CD8-positive, alpha-beta memory T cell (primary cell): ENCODE results near the gene TMPRSS5. TPM values are rescaled to one million over a fixed set of nuclear protein-coding genes. Genes with fewer than 3 reads are reported as not detected.
A peak's percentile ranks its signal among the peaks of the same experiment; 100 is the strongest.

Source experiments
- CTCF ChIA-PET: fragments of 350-600 bp; sonication (Branson Sonifier 250); formaldehyde crosslinking; loops from one replicate; lab custom pipeline; 2021; ENCODE audit warnings: antibody characterized with exemption; lab: Charles Lee
- POLR2A ChIA-PET: fragments of 350-600 bp; sonication (Branson Sonifier 250); formaldehyde crosslinking; loops from one replicate; lab custom pipeline; 2021; ENCODE audit warnings: antibody characterized with exemption; lab: Charles Lee
- DNase-seq, 5 donors: peaks; one replicate each; pipeline versions ENCODE4 v3.0.0 to v3.0.0-alpha.2; 2020 to 2022; ENCODE audit warnings: mixed read lengths in 1 of 5
- H3K27ac ChIP-seq: one replicate; pipeline ENCODE4 v1.7.0; 2013; ENCODE audit warnings: low read depth, mild to moderate bottlenecking, low read length, moderate library complexity
- H3K27me3 ChIP-seq: 2 replicates; pipeline ENCODE4 v1.7.0; 2013; ENCODE audit warnings: low read length, mild to moderate bottlenecking; ENCODE audit not compliant: insufficient read depth, poor library complexity, severe bottlenecking
- H3K36me3 ChIP-seq: 2 replicates; pipeline ENCODE4 v1.7.0; 2013; ENCODE audit warnings: mild to moderate bottlenecking, low read length, moderate library complexity; ENCODE audit not compliant: insufficient read depth
- H3K4me1 ChIP-seq: 2 replicates; pipeline ENCODE4 v1.7.0; 2013; ENCODE audit warnings: mild to moderate bottlenecking, low read length, moderate library complexity; ENCODE audit not compliant: insufficient read depth
- H3K4me3 ChIP-seq: 2 replicates; pipeline ENCODE4 v1.7.0; 2013; ENCODE audit warnings: mild to moderate bottlenecking, low read length
- H3K9me3 ChIP-seq: 2 replicates; pipeline ENCODE4 v1.7.0; 2013; ENCODE audit warnings: mild to moderate bottlenecking, low read length
- H3K27ac Mint-ChIP-seq, 8 donors: one replicate each; pipeline ENCODE4 v1.8.0; 2020 to 2021; ENCODE audit warnings: mixed read lengths in 8 of 8, mild to moderate bottlenecking in 6 of 8, inconsistent platforms in 3 of 8, moderate library complexity in 3 of 8
- H3K27me3 Mint-ChIP-seq, 2 donors: one replicate each; pipeline ENCODE4 v1.8.0; 2020 to 2021; ENCODE audit warnings: mixed read lengths in 2 of 2, mild to moderate bottlenecking in 1 of 2, moderate library complexity in 1 of 2
- H3K36me3 Mint-ChIP-seq, 3 donors: one replicate each; pipeline ENCODE4 v1.8.0; 2020 to 2021; ENCODE audit warnings: mixed read lengths in 3 of 3, inconsistent platforms in 1 of 3, mild to moderate bottlenecking in 1 of 3
- H3K4me1 Mint-ChIP-seq, 3 donors: one replicate each; pipeline ENCODE4 v1.8.0; 2020 to 2021; ENCODE audit warnings: mixed read lengths in 3 of 3, inconsistent platforms in 1 of 3, mild to moderate bottlenecking in 1 of 3
- H3K4me3 Mint-ChIP-seq, 7 donors: one replicate each; pipeline ENCODE4 v1.8.0; 2020 to 2021; ENCODE audit warnings: mixed read lengths in 7 of 7, mild to moderate bottlenecking in 6 of 7, moderate library complexity in 4 of 7, inconsistent platforms in 2 of 7
- H3K9me3 Mint-ChIP-seq, 5 donors: one replicate each; pipeline ENCODE4 v1.8.0; 2020 to 2022; ENCODE audit warnings: mixed read lengths in 5 of 5, mild to moderate bottlenecking in 3 of 5, moderate library complexity in 2 of 5, inconsistent platforms in 1 of 5
- polyA plus RNA-seq: library from polyadenylated mRNA; unstranded; fragments of 300-500 nt; fragmentation: Illumina TruSeq; gene quantifications from one replicate; pipeline ENCODE4 v1.2.3, GENCODE V29; 2021
- total RNA-seq, 2 experiments: library from RNA; stranded (reverse); gene quantifications; one replicate each; pipeline ENCODE4 v1.2.3, GENCODE V29; 2021

TMPRSS5 gene
- total and polyA plus RNA-seq, 3 experiments from 2014 or later: 0.26 to 0.40 TPM; not detected in 1

- Histone ChIP-seq H3K9me3 (no peaks in the 10 kb centered on the region), H3K4me1 (no peaks in the 10 kb centered on the region), H3K36me3 (no peaks in the 10 kb centered on the region), H3K27me3 (no peaks in the 10 kb centered on the region), H3K27ac (peak overlapping the region; percentile 67), H3K4me3 (no peak overlapping the region)
- peaks cover 9 to 20% (median 15%) of the 10 kb centered on the region in 5 donors for H3K9me3 Mint-ChIP-seq
- H3K27me3 Mint-ChIP-seq: peaks cover 5 to 10% of the 10 kb centered on the region in 2 donors
- H3K27ac Mint-ChIP-seq: no peak overlapping the region
- H3K4me3 Mint-ChIP-seq: no peak overlapping the region
- no peaks in the 10 kb centered on the region for H3K4me1 Mint-ChIP-seq
- H3K36me3 Mint-ChIP-seq: peaks cover 0 to 6% (median 0%) of the 10 kb centered on the region in 3 donors
- no peak for DNase-seq
- CTCF ChIA-PET: no interaction called here
- POLR2A ChIA-PET: no interaction called here
Observed at GRCh38 chr11:113664069-113664980, 41.8 kb downstream of the TMPRSS5 start.

GRCh38 chr11:113663567-113663966 lies 42.5 kb downstream of the TMPRSS5 start:
- H3K27ac ChIP-seq: peak overlapping the region; percentile 67
- H3K4me1 ChIP-seq: no peaks in the 10 kb centered on the region
- no peaks in the 10 kb centered on the region for H3K36me3 ChIP-seq
- H3K4me3 ChIP-seq: no peak overlapping the region
- POLR2A ChIA-PET: no interaction called here
- CTCF ChIA-PET: no interaction called here
- H3K27me3 ChIP-seq: no peaks in the 10 kb centered on the region
- no peak overlapping the region for H3K27ac Mint-ChIP-seq
- H3K9me3 ChIP-seq: no peaks in the 10 kb centered on the region
- H3K9me3 Mint-ChIP-seq: peaks cover 9 to 20% (median 15%) of the 10 kb centered on the region in 5 donors
- no peaks in the 10 kb centered on the region for H3K4me1 Mint-ChIP-seq
- H3K4me3 Mint-ChIP-seq: no peak overlapping the region
- DNase-seq: no peak
- peaks cover 0 to 6% (median 0%) of the 10 kb centered on the region in 3 donors for H3K36me3 Mint-ChIP-seq
- peaks cover 5 to 7% of the 10 kb centered on the region in 2 donors for H3K27me3 Mint-ChIP-seq

GRCh38 chr11:113655771-113656170 lies 50.3 kb downstream of the TMPRSS5 start:
- Histone ChIP-seq H3K36me3 (no peaks in the 10 kb centered on the region), H3K27me3 (no peaks in the 10 kb centered on the region), H3K4me3 (no peak overlapping the region), H3K9me3 (no peaks in the 10 kb centered on the region), H3K4me1 (no peaks in the 10 kb centered on the region), H3K27ac (no peak overlapping the region)
- ChIA-PET POLR2A (no interaction called here), CTCF (no interaction called here)
- peaks cover 9 to 19% of the 10 kb centered on the region in 2 donors for H3K27me3 Mint-ChIP-seq
- peaks cover 0 to 6% (median 2%) of the 10 kb centered on the region in 5 donors for H3K9me3 Mint-ChIP-seq
- H3K27ac Mint-ChIP-seq: no peak overlapping the region
- H3K4me1 Mint-ChIP-seq: no peaks in the 10 kb centered on the region
- H3K4me3 Mint-ChIP-seq: no peak overlapping the region
- DNase-seq: no peak
- peaks cover 0 to 1% (median 0%) of the 10 kb centered on the region in 3 donors for H3K36me3 Mint-ChIP-seq

GRCh38 chr11:113651023-113651422 lies 55.1 kb downstream of the TMPRSS5 start:
- CTCF ChIA-PET: no interaction called here
- no peak overlapping the region for H3K27ac ChIP-seq
- Mint-ChIP-seq H3K9me3 (peaks cover 0 to 6% (median 3%) of the 10 kb centered on the region in 5 donors), H3K36me3 (peaks cover 0 to 1% (median 0%) of the 10 kb centered on the region in 3 donors), H3K4me1 (no peaks in the 10 kb centered on the region), H3K4me3 (no peak overlapping the region), H3K27ac (no peak overlapping the region), H3K27me3 (peaks cover 12 to 19% of the 10 kb centered on the region in 2 donors)
- H3K36me3 ChIP-seq: no peaks in the 10 kb centered on the region
- no peaks in the 10 kb centered on the region for H3K27me3 ChIP-seq
- no peak overlapping the region for H3K4me3 ChIP-seq
- H3K9me3 ChIP-seq: no peaks in the 10 kb centered on the region
- DNase-seq: no peak
- no peaks in the 10 kb centered on the region for H3K4me1 ChIP-seq
- POLR2A ChIA-PET: no interaction called here

- no peaks in the 10 kb centered on the region for H3K9me3 ChIP-seq
- H3K27me3 Mint-ChIP-seq: peaks cover 16 to 19% of the 10 kb centered on the region in 2 donors
- H3K4me3 Mint-ChIP-seq: no peak overlapping the region
- H3K36me3 Mint-ChIP-seq: peaks cover 0 to 1% (median 0%) of the 10 kb centered on the region in 3 donors
- H3K4me1 Mint-ChIP-seq: no peaks in the 10 kb centered on the region
- CTCF ChIA-PET: no interaction called here
- peaks cover 0 to 6% (median 3%) of the 10 kb centered on the region in 5 donors for H3K9me3 Mint-ChIP-seq
- no peak overlapping the region for H3K4me3 ChIP-seq
- H3K36me3 ChIP-seq: no peaks in the 10 kb centered on the region
- no peaks in the 10 kb centered on the region for H3K27me3 ChIP-seq
- no peaks in the 10 kb centered on the region for H3K4me1 ChIP-seq
- DNase-seq: no peak
- H3K27ac ChIP-seq: no peak overlapping the region
- no peak overlapping the region for H3K27ac Mint-ChIP-seq
- POLR2A ChIA-PET: no interaction called here
Observed at GRCh38 chr11:113649311-113649710, 56.8 kb downstream of the TMPRSS5 start.

- H3K4me3 ChIP-seq: no peak overlapping the region
- H3K36me3 Mint-ChIP-seq: peaks cover 0 to under 1% (median 0%) of the 10 kb centered on the region in 3 donors
- H3K27me3 Mint-ChIP-seq: peaks cover 14 to 18% of the 10 kb centered on the region in 2 donors
- DNase-seq: no peak
- H3K4me3 Mint-ChIP-seq: no peak overlapping the region
- peak overlapping the region in 1 of 8 donors; percentile 58 for H3K27ac Mint-ChIP-seq
- peaks cover 0 to 6% (median 3%) of the 10 kb centered on the region in 5 donors for H3K9me3 Mint-ChIP-seq
- H3K27me3 ChIP-seq: no peaks in the 10 kb centered on the region
- no peaks in the 10 kb centered on the region for H3K4me1 ChIP-seq
- no peaks in the 10 kb centered on the region for H3K9me3 ChIP-seq
- H3K36me3 ChIP-seq: no peaks in the 10 kb centered on the region
- ChIA-PET CTCF (no interaction called here), POLR2A (no interaction called here)
- H3K27ac ChIP-seq: no peak overlapping the region
- H3K4me1 Mint-ChIP-seq: no peaks in the 10 kb centered on the region
Observed at GRCh38 chr11:113647856-113648255, 58.3 kb downstream of the TMPRSS5 start.

GRCh38 chr11:113647108-113647507 lies 59.0 kb downstream of the TMPRSS5 start:
- no peak overlapping the region for H3K4me3 Mint-ChIP-seq
- H3K4me1 ChIP-seq: no peaks in the 10 kb centered on the region
- H3K36me3 ChIP-seq: no peaks in the 10 kb centered on the region
- H3K27me3 Mint-ChIP-seq: peaks cover 13 to 22% of the 10 kb centered on the region in 2 donors
- H3K4me3 ChIP-seq: no peak overlapping the region
- no peak for DNase-seq
- H3K9me3 ChIP-seq: no peaks in the 10 kb centered on the region
- peaks cover 0 to 6% (median 3%) of the 10 kb centered on the region in 5 donors for H3K9me3 Mint-ChIP-seq
- no peaks in the 10 kb centered on the region for H3K4me1 Mint-ChIP-seq
- ChIA-PET POLR2A (no interaction called here), CTCF (no interaction called here)
- peak overlapping the region in 1 of 8 donors; percentile 71 for H3K27ac Mint-ChIP-seq
- H3K27me3 ChIP-seq: no peaks in the 10 kb centered on the region
- no peak overlapping the region for H3K27ac ChIP-seq
- no peaks in the 10 kb centered on the region for H3K36me3 Mint-ChIP-seq

GRCh38 chr11:113645593-113646349 lies 60.3 kb downstream of the TMPRSS5 start:
- H3K27ac Mint-ChIP-seq: no peak overlapping the region

More at GRCh38 chr11:113645593-113646349, 60.3 kb downstream of the TMPRSS5 start:
- Histone ChIP-seq H3K4me1 (no peaks in the 10 kb centered on the region), H3K27me3 (no peaks in the 10 kb centered on the region), H3K36me3 (no peaks in the 10 kb centered on the region), H3K9me3 (no peaks in the 10 kb centered on the region), H3K27ac (no peak overlapping the region), H3K4me3 (no peak overlapping the region)
- no peaks in the 10 kb centered on the region for H3K36me3 Mint-ChIP-seq
- peak overlapping the region in 1 of 7 donors; percentile 45 for H3K4me3 Mint-ChIP-seq
- H3K27me3 Mint-ChIP-seq: peaks cover 5 to 16% of the 10 kb centered on the region in 2 donors
- CTCF ChIA-PET: no interaction called here
- POLR2A ChIA-PET: no interaction called here
- no peaks in the 10 kb centered on the region for H3K4me1 Mint-ChIP-seq
- H3K9me3 Mint-ChIP-seq: peaks cover 0 to 3% (median 0%) of the 10 kb centered on the region in 5 donors
- no peak for DNase-seq
